Measurements from ENCODE around the gene NFYC.
A peak's percentile ranks its signal among the peaks of the same experiment; 100 is the strongest.

GRCh38 chr1:40709100-40709801 is 17.7 kb downstream of the NFYC start:
- TF ChIP-seq SIN3A (IDR thresholded peaks at IDR 0.05; ENCODE audit: borderline replicate concordance, low read depth, low read length): peak; percentile 55; the same call in 1 of the 2 replicates
- TF ChIP-seq TAF1 (IDR thresholded peaks at IDR 0.05; ENCODE audit: borderline replicate concordance, low read depth, low read length): peak; percentile 81; the same call in 1 of the 2 replicates
- no peak for TF ChIP-seq CTCF (IDR thresholded peaks at IDR 0.05)
- TF ChIP-seq POLR2AphosphoS5 (IDR thresholded peaks at IDR 0.05; ENCODE audit: low read depth, low read length): peak; percentile 74
- no peak for TF ChIP-seq MEF2A (IDR thresholded peaks at IDR 0.05; ENCODE audit: borderline replicate concordance, low read depth)
- TF ChIP-seq USF1 (IDR thresholded peaks at IDR 0.05; ENCODE audit: borderline replicate concordance, low read depth): no peak
- no peak for TF ChIP-seq RAD21 (IDR thresholded peaks at IDR 0.05; ENCODE audit: low read length)
- TF ChIP-seq EZH2phosphoT487 (IDR thresholded peaks at IDR 0.05; ENCODE audit: borderline replicate concordance, low read depth): no peak
- no peak for TF ChIP-seq SMC3 (IDR thresholded peaks at IDR 0.05; ENCODE audit: low read depth, low read length)
- TF ChIP-seq YY1 (IDR thresholded peaks at IDR 0.05; ENCODE audit: low read depth): peak; percentile 56; the same call in 1 of the 2 replicates
- TF ChIP-seq GABPA (IDR thresholded peaks at IDR 0.05; ENCODE audit: low read depth): peak; percentile 69

Measured in SK-N-SH (cell line).